GM03348 (cell line): Measurements from ENCODE around the gene SLC39A9.

ENCODE experiments used
- DNase-seq: peaks from one replicate; pipeline ENCODE4 v3.0.0; 2012; ENCODE audit warnings: low spot score

Gene SLC39A9

GRCh38 chr14:69500096-69500495, 101.6 kb downstream of the SLC39A9 start:
- DNase-seq = no peak

GRCh38 chr14:69500736-69501135, 102.2 kb downstream of the SLC39A9 start:
- DNase-seq = no peak

- peak; percentile 37 for DNase-seq
These were observed 102.9 kb downstream of the SLC39A9 start for GRCh38 chr14:69501423-69501838.

GRCh38 chr14:69504775-69505174, 106.3 kb downstream of the SLC39A9 start:
- DNase-seq = no peak

GRCh38 chr14:69505338-69506240, 107.1 kb downstream of the SLC39A9 start:
- DNase-seq = no peak

GRCh38 chr14:69506241-69506595, 107.7 kb downstream of the SLC39A9 start:
- DNase-seq = no peak
